IMR-90 (cell line): Measurements from ENCODE around the gene HOMEZ. TPM values are rescaled to one million over a fixed set of nuclear protein-coding genes. Genes with fewer than 3 reads are reported as not detected.

ENCODE experiments used
- ATAC-seq: fragments of 200-7000 bp; cut with Tn5 transposase; 2 replicates; pipeline ENCODE4 v1.9.1; 2020; ENCODE audit warnings: low read depth, mild to moderate bottlenecking, moderate library complexity
- BruUV-seq: library from RNA; stranded (reverse); fragments of 400-500 nt; replicated peaks from 2 replicates; lab custom pipeline; 2021; lab: Mats Ljungman, UMichigan
- CTCF ChIA-PET: fragments of 300-600 bp; formaldehyde crosslinking; extraction: SDS; loops from one replicate; lab custom pipeline; 2021; ENCODE audit warnings: antibody characterized with exemption; lab: Yijun Ruan, JAX
- POLR2A ChIA-PET: fragments of 300-600 bp; sonication (Branson Sonifier 250); formaldehyde crosslinking; loops from one replicate; lab custom pipeline; 2022; ENCODE audit warnings: antibody characterized with exemption; ENCODE audit not compliant: unreplicated experiment; lab: Charles Lee
- DNase-seq: peaks from one replicate; pipeline ENCODE4 v3.0.0; 2013
- H2AFZ ChIP-seq: replicated peaks from 2 replicates; pipeline ENCODE3; 2013; ENCODE audit warnings: low read length, mild to moderate bottlenecking; ENCODE audit not compliant: poor library complexity
- H2AK5ac ChIP-seq: 2 replicates; pipeline ENCODE4 v1.6.1; 2013; ENCODE audit warnings: low read depth, low read length, inconsistent platforms
- H2AK9ac ChIP-seq: replicated peaks from 2 replicates; pipeline ENCODE3; 2013; ENCODE audit warnings: mild to moderate bottlenecking, low read depth, low read length, moderate library complexity; ENCODE audit not compliant: poor library complexity
- H2BK120ac ChIP-seq: 2 replicates; pipeline ENCODE4 v1.6.1; 2013; ENCODE audit warnings: low read depth, low read length, inconsistent platforms
- H2BK15ac ChIP-seq: 3 replicates; pipeline ENCODE4 v1.6.1; 2013; ENCODE audit warnings: low read depth, low read length, inconsistent platforms
- H2BK20ac ChIP-seq: 2 replicates; pipeline ENCODE4 v1.6.1; 2013; ENCODE audit warnings: low read depth, mild to moderate bottlenecking, inconsistent platforms, low read length, moderate library complexity
- H2BK5ac ChIP-seq: 2 replicates; pipeline ENCODE4 v1.6.1; 2013; ENCODE audit warnings: mild to moderate bottlenecking, low read depth, low read length, inconsistent platforms; ENCODE audit not compliant: poor library complexity, severe bottlenecking
- H3K14ac ChIP-seq: replicated peaks from 2 replicates; pipeline ENCODE4 v1.6.1; 2013; ENCODE audit warnings: low read depth, low read length, inconsistent platforms
- H3K18ac ChIP-seq: 2 replicates; pipeline ENCODE4 v1.6.1; 2013; ENCODE audit warnings: low read depth, low read length, control low read depth
- H3K23ac ChIP-seq: 2 replicates; pipeline ENCODE4 v1.6.1; 2013; ENCODE audit warnings: low read depth, low read length, inconsistent platforms
- H3K27ac ChIP-seq: 2 replicates; pipeline ENCODE4 v1.5.1; 2013; ENCODE audit warnings: mild to moderate bottlenecking, control low read depth, low read length; ENCODE audit not compliant: insufficient read depth
- H3K27me3 ChIP-seq: 2 replicates; pipeline ENCODE4 v1.6.1; 2013; ENCODE audit warnings: low read length; ENCODE audit not compliant: control insufficient read depth, insufficient read depth
- H3K36me3 ChIP-seq: 2 replicates; pipeline ENCODE4 v1.6.1; 2013; ENCODE audit warnings: low read length, mixed read lengths; ENCODE audit not compliant: control insufficient read depth, insufficient read depth
- H3K4ac ChIP-seq: 2 replicates; pipeline ENCODE4 v1.6.1; 2013; ENCODE audit warnings: low read depth, low read length, inconsistent platforms
- H3K4me1 ChIP-seq: 2 replicates; pipeline ENCODE4 v1.6.1; 2013; ENCODE audit warnings: low read length, mixed read lengths; ENCODE audit not compliant: control insufficient read depth, insufficient read depth
- H3K4me2 ChIP-seq: 2 replicates; pipeline ENCODE4 v1.6.1; 2013; ENCODE audit warnings: low read depth, mild to moderate bottlenecking, control low read depth, low read length, moderate library complexity
- H3K4me3 ChIP-seq: 2 replicates; pipeline ENCODE4 v1.5.1; 2013; ENCODE audit warnings: low read depth, mild to moderate bottlenecking, control low read depth, low read length, moderate library complexity; ENCODE audit not compliant: insufficient read depth
- H3K56ac ChIP-seq: 2 replicates; pipeline ENCODE4 v1.6.1; 2013; ENCODE audit warnings: low read length, inconsistent platforms; ENCODE audit not compliant: insufficient read depth; ENCODE audit errors: extremely low read depth
- H3K79me1 ChIP-seq, 2 experiments: 2 replicates each; pipeline ENCODE4 v1.6.1; 2013; ENCODE audit warnings: low read length in 2 of 2, inconsistent platforms in 1 of 2, low read depth in 1 of 2
- H3K9ac ChIP-seq: 2 replicates; pipeline ENCODE4 v1.6.1; 2013; ENCODE audit warnings: low read depth, low read length, control low read depth
- H3K9me1 ChIP-seq: 2 replicates; pipeline ENCODE4 v1.6.1; 2013; ENCODE audit warnings: low read length, inconsistent platforms; ENCODE audit not compliant: insufficient read depth
- H3K9me3 ChIP-seq: 2 replicates; pipeline ENCODE4 v1.6.1; 2013; ENCODE audit warnings: low read length; ENCODE audit not compliant: control insufficient read depth, insufficient read depth
- H4K20me1 ChIP-seq: 2 replicates; pipeline ENCODE4 v1.6.1; 2013; ENCODE audit warnings: low read length, inconsistent platforms; ENCODE audit not compliant: insufficient read depth
- H4K5ac ChIP-seq: 2 replicates; pipeline ENCODE4 v1.6.1; 2013; ENCODE audit warnings: mild to moderate bottlenecking, low read depth, low read length, control low read depth
- H4K8ac ChIP-seq, 2 experiments: 2 replicates each; pipeline ENCODE4 v1.6.1; 2013; ENCODE audit warnings: low read depth in 2 of 2, low read length in 2 of 2, control low read depth in 1 of 2, inconsistent platforms in 1 of 2
- H4K91ac ChIP-seq: 2 replicates; pipeline ENCODE4 v1.6.1; 2013; ENCODE audit warnings: low read depth, low read length, inconsistent platforms; ENCODE audit not compliant: insufficient read depth
- BHLHE40 ChIP-seq: fragments of 150-350 bp; IDR thresholded peaks from 2 replicates; pipeline ENCODE4 v1.6.1; 2016; ENCODE audit warnings: mild to moderate bottlenecking, low read depth, low read length
- CEBPB ChIP-seq: IDR thresholded peaks from 2 replicates; pipeline ENCODE4 v1.6.1; 2012; ENCODE audit warnings: low read depth, low read length, improper control_type of control experiment
- CHD1 ChIP-seq: IDR thresholded peaks from 2 replicates; pipeline ENCODE4 v1.6.1; 2012; ENCODE audit warnings: low read depth, low read length, improper control_type of control experiment
- FOS ChIP-seq: fragments of 150-350 bp; IDR thresholded peaks from 2 replicates; pipeline ENCODE4 v1.6.1; 2016; ENCODE audit warnings: low read depth, low read length
- MAFK ChIP-seq: IDR thresholded peaks from 2 replicates; pipeline ENCODE4 v1.6.1; 2012; ENCODE audit warnings: low read depth, low read length, improper control_type of control experiment
- MAZ ChIP-seq: IDR thresholded peaks from 2 replicates; pipeline ENCODE4 v1.6.1; 2012; ENCODE audit warnings: low read depth, mild to moderate bottlenecking, low read length, improper control_type of control experiment, moderate library complexity, borderline replicate concordance
- MXI1 ChIP-seq: IDR thresholded peaks from 2 replicates; pipeline ENCODE4 v1.6.1; 2012; ENCODE audit warnings: low read depth, mild to moderate bottlenecking, low read length, moderate library complexity, borderline replicate concordance
- NFE2L2 ChIP-seq: fragments of 150-350 bp; IDR thresholded peaks from 2 replicates; pipeline ENCODE4 v1.6.1; 2016; ENCODE audit warnings: low read depth, mild to moderate bottlenecking, low read length
- RAD21 ChIP-seq: IDR thresholded peaks from 2 replicates; pipeline ENCODE4 v1.6.1; 2012; ENCODE audit warnings: low read length, improper control_type of control experiment
- RFX5 ChIP-seq: IDR thresholded peaks from 2 replicates; pipeline ENCODE4 v1.8.0; 2012; ENCODE audit warnings: low read depth, mild to moderate bottlenecking, low read length, moderate library complexity
- SMC3 ChIP-seq: fragments of 150-350 bp; IDR thresholded peaks from 2 replicates; pipeline ENCODE4 v1.6.1; 2016; ENCODE audit warnings: low read depth, mild to moderate bottlenecking, antibody characterized with exemption, low read length, moderate library complexity
- WGBS, 2 experiments: methylation state at CpG; one replicate each; pipeline versions ENCODE4 v1.1.5 to v1.1.7; 2013; ENCODE audit warnings: missing lambda C conversion rate in 2 of 2; ENCODE audit not compliant: insufficient read length in 1 of 2; ENCODE audit errors: extremely low coverage in 2 of 2; 5-methylcytosine and 5-hydroxymethylcytosine counted together
- dilution Hi-C: fragments of 300-500 bp; cut with HindIII; formaldehyde crosslinking; loops from one replicate; pipeline ENCODE4 v1.14.3; 2018; ENCODE audit warnings: low sequenced_read_pairs; ENCODE audit not compliant: unreplicated experiment
- in situ Hi-C: fragments of 300-500 bp; cut with MboI; formaldehyde crosslinking; loops from 3 replicates; pipeline ENCODE4 v1.14.3; 2019; ENCODE audit warnings: low sequenced_read_pairs, inconsistent platforms, mixed read lengths
- intact Hi-C: fragments of 100-400 bp; cut with micrococcal nuclease; formaldehyde crosslinking; loops from 2 replicates; pipeline ENCODE4 v1.10.0; 2022
- polyA plus RNA-seq, 3 experiments: library from polyadenylated mRNA; depleted of rRNA; stranded (reverse); fragments of >200 nt; gene quantifications; 2 replicates each; pipeline ENCODE4 v1.2.3, GENCODE V29; 2012; ENCODE audit warnings: low replicate concordance in 1 of 3
- total RNA-seq: library from RNA; depleted of rRNA; stranded (reverse); fragments of >200 nt; gene quantifications from 2 replicates; pipeline ENCODE4 v1.2.3, GENCODE V29; 2012
- TF ChIP-seq, protein P1 (sequence below): fragments of 150-350 bp; IDR thresholded peaks from 2 replicates; pipeline ENCODE4 v1.6.1; 2017; ENCODE audit warnings: mild to moderate bottlenecking, antibody characterized with exemption, low read length, low read depth
- TF ChIP-seq, protein P2 (sequence below): conservative IDR thresholded peaks from 2 replicates; pipeline ENCODE4 v1.5.1; 2012; ENCODE audit warnings: mild to moderate bottlenecking, low read depth, low read length, improper control_type of control experiment

HOMEZ gene
- total and polyA plus RNA-seq, 2 of the 4 experiments (the other 2 are of a cell fraction): 7.7 to 9.7 TPM

DNA sequence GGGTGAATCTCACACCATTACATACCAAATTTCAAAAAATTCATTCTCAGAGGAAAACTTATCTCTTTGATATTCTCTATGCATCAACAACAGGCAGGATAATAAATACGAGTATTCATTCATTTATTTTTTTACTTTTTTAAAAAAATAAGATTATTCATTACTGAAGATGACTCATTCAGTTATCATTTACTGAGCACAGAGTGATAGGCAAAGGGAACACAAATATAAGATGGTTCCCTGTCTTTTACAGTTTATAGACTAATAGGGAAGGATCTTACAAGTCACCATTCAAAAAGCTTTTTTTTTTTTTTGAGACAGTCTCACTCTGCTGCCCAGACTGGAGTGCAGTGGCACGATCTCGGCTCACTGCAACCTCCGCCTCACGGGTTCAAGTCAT lies 30.4 kb upstream of the HOMEZ start:
- Histone ChIP-seq H3K79me1 (peaks cover 9 to 30% of the 10 kb centered on the region in 2 experiments; a peak in 3 of 4 replicates), H4K20me1 (0 out of 2 replicates have a peak, but pooled peaks cover 4% of the 10 kb centered on the region), H3K9me1 (no peaks in the 10 kb centered on the region), H4K91ac (no peak overlapping the region), H4K5ac (no peak overlapping the region), H3K4me2 (no peak overlapping the region), H2BK15ac (no peak overlapping the region), H2AK9ac (no peak overlapping the region), H4K8ac (no peak overlapping the region), H2AFZ (no peak overlapping the region), H3K9me3 (no peaks in the 10 kb centered on the region), H3K4me3 (no peak overlapping the region), H3K27me3 (no peaks in the 10 kb centered on the region), H3K56ac (no peak overlapping the region), H3K18ac (no peak overlapping the region), H3K14ac (no peak overlapping the region), H3K9ac (no peak overlapping the region), H3K23ac (no peak overlapping the region), H2BK5ac (no peak overlapping the region), H3K27ac (no peak overlapping the region), H2BK120ac (no peak overlapping the region), H3K4me1 (peaks cover 4% of the 10 kb centered on the region; the same call in 1 of the 2 replicates), H2BK20ac (no peak overlapping the region), H3K36me3 (peaks cover 15% of the 10 kb centered on the region), H3K4ac (no peak overlapping the region), H2AK5ac (no peak overlapping the region)
- ATAC-seq (no peak), DNase-seq (peak; percentile 35)
- no CpG with 5 or more reads among the region's 5 CpGs for WGBS, 2 experiments
- no TSS peak for BruUV-seq
- ChIA-PET POLR2A (interaction anchor here (0.6 kb wide), 1 partner anchor 221 kb away, joined by 9 read pairs; no protein-coding TSS in a partner anchor), CTCF (no interaction called here)
- in situ Hi-C loops (loop anchor here (25.0 kb wide), 3 partner anchors 779 to 1121 kb away; partner anchors contain the start of genes CBLN3, EMC9, FITM1 and KHNYN), intact Hi-C loops (no loop called here), dilution Hi-C loops (no loop called here)
- no peak for TF ChIP-seq BHLHE40
- TF ChIP-seq CHD1: no peak
- TF ChIP-seq, protein P1, sequence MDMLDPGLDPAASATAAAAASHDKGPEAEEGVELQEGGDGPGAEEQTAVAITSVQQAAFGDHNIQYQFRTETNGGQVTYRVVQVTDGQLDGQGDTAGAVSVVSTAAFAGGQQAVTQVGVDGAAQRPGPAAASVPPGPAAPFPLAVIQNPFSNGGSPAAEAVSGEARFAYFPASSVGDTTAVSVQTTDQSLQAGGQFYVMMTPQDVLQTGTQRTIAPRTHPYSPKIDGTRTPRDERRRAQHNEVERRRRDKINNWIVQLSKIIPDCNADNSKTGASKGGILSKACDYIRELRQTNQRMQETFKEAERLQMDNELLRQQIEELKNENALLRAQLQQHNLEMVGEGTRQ: no peak
- TF ChIP-seq MXI1: no peak
- TF ChIP-seq FOS: no peak
- TF ChIP-seq MAFK: no peak
- TF ChIP-seq NFE2L2: no peak
- TF ChIP-seq RAD21: no peak
- TF ChIP-seq MAZ: no peak
- no peak for TF ChIP-seq SMC3
- TF ChIP-seq CEBPB: no peak
- TF ChIP-seq RFX5: no peak
- TF ChIP-seq, protein P2, sequence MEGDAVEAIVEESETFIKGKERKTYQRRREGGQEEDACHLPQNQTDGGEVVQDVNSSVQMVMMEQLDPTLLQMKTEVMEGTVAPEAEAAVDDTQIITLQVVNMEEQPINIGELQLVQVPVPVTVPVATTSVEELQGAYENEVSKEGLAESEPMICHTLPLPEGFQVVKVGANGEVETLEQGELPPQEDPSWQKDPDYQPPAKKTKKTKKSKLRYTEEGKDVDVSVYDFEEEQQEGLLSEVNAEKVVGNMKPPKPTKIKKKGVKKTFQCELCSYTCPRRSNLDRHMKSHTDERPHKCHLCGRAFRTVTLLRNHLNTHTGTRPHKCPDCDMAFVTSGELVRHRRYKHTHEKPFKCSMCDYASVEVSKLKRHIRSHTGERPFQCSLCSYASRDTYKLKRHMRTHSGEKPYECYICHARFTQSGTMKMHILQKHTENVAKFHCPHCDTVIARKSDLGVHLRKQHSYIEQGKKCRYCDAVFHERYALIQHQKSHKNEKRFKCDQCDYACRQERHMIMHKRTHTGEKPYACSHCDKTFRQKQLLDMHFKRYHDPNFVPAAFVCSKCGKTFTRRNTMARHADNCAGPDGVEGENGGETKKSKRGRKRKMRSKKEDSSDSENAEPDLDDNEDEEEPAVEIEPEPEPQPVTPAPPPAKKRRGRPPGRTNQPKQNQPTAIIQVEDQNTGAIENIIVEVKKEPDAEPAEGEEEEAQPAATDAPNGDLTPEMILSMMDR: no peak
